Hippocampal formation (tissue), 2 donors: ENCODE results near the gene PLCL1.
"Not testable (repeated sequence)": the region's sequence is repeated elsewhere in the genome, so short reads cannot be mapped to it uniquely, and the experiment has no call there.

Experiments
- DNase-seq, 2 donors: peaks; one replicate each; lab custom pipeline; 2025; lab: John Stamatoyannopoulos, UW

The PLCL1 gene

DNA sequence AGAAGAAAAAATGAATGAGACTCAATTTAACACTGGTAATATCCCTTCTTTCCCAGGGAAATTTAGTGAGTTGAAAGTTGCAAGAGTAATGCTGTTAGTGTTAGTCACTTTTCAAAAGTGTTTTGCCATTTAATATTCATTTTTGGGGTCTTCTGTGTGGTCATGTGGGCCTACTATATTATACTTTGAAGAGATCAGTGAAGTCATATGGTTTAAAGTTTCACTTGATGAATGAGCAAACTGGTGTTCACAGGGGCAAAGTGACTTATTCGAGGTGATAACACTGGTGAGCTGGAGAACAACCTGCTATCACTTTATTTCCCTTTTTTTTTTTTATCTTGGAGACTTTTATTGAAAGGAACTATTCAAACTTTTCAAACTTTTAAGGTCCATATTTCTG is 196.0 kb downstream of the PLCL1 start:
- no peak for DNase-seq

DNA sequence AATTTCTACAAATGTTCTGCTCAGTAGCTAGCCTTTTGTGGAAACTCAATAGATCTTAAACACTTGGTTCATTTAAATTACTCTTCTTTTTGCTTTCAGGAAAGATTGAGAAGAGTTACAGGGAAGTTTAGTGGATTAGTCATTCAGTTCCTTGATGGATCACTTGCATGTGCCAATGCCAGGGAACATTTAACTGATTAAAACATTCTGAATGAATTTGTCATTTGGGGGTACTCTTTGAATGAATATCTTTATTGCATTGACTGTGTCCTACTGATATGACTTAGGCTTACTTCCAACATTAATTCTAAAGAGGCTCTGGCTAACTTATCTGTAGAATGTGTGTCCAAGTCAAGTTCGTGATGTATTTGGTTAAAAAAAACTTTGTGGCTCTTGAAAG is 199.8 kb downstream of the PLCL1 start:
- no peak for DNase-seq

DNA sequence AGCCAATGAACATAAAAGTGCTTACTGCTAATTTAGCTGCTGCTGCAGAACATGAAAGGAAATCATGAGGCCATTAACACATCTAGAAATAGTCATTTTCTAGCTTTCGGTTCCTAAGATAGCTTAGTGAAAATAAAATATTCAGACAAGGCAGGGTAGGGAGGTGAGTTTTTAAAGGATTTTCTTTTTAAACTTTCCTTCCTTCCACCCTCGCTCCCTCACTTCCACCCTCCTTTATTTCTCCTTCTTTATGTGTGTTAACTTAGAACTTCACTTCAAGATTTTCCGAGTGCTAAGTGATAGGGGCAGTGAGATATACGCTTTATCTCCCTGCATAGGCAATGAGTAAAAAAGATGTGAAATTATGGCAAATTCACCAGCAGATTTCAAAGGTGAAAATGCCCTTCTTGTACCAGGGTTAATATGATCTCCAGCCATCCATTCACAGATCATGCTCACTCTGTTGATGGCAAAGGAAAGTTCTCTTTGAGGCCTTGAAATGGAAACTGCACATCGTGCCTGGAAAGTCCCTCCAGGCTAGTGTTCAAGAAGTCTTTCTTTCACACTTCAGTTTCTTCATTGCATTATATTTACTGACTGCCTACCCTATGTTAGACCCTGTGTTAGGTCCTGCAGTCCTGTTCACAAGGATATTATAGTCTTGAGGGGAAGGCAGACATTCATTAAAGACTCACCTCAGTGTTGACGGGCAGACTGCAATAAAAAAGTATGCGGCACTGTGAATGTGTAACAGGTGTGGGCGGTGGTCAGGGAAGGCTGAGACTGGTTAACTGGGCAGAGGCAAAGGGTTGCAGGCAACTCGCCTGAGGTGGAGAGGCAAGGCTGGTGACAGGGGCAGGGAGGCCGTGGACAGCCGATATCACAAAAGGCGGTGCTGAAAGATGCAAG is 200.8 kb downstream of the PLCL1 start:
- DNase-seq, result no peak

DNA sequence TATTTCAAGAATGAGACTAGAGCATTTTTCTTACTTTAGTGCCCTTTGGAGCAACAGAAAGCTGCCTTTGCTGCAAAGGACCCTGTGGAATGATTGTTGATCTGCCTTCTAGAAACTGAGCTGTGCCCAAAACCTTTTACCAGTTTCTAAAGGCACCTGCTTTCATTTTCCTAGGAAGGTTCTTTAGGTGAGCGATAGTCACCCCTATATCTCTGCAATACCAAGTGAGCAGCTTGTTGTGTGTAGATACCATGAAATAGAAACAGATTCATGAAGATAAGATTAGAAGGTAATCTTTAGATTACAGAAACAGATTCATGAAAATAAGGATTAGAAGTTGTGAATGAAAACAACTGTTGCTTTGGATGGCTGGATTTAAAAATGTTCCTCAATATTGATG is 202.3 kb downstream of the PLCL1 start:
- DNase-seq, result no peak

DNA sequence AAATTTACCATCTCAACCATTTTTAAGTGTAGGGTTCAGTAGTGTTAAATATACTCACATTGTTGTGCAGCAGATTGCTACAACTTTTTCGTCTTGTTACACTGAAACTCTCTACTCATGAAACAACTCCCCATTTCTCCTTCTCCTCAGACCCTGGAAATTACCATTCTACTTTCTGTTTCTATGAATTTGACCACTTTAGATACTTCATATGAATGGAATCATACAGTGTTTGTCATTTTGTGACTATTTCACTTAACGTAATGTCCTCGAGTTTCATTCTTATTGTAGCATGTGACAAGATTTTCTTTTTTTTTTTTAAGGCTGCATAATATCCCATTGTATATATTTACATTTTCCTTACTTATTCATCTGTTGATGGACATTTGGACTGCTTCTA is 203.8 kb downstream of the PLCL1 start:
- no peak for DNase-seq

DNA sequence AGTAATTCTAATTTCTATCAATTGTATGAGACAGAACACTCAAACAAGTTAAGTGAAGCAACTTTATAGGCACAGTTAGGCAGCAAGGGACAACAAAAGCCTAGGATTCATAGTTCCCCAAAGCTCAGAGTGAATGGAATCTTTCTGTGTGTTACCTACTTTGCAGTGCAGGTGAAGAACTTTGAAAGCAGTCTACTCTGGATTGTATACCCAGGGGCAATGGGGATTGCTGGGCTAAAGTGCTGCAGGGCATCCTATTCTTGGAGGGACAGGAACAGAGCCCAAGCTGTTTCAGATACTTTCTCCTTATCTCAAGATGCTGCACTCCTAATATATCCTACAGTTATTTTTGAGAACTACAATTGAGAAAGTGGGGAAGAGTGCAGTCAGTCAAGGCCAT is 207.6 kb downstream of the PLCL1 start:
- no peak for DNase-seq

DNA sequence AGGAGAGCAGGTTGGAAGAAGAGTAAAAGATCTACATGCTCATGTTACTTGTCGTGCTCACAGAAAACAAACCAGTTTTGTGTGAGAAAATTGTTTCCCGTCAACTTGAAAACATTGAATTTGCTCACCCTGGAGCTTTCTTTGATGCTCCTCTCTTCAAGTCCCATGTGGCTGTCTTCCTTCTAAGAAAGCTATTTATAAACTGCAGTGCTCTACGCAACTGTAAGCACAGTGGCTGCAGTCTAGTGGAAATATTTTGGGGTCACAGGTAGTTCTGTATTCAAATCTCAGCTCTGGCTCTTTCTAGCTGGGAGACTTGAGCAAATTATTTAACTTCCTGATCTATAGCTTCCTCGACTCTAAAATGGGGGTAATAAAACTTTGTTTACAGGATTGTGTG is 211.8 kb downstream of the PLCL1 start:
- no peak for DNase-seq

DNA sequence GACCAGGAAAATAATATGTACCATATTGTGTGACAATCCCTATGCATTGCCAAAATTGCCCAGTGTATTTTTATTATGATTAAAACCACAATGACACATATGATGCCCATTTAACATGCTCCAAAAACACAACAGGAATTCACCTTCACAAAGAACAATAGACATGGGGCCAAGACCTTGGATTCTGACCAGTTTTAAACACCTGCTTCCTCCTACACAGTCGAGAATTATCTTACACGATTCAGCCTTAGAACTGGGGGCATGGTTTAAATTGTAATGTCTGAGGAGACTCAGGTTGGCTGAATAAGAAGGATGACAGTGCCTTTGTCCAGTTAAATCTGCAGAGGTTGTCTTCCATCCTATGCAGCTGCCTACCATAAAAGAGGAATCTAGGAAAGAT is 212.7 kb downstream of the PLCL1 start:
- no peak for DNase-seq

DNA sequence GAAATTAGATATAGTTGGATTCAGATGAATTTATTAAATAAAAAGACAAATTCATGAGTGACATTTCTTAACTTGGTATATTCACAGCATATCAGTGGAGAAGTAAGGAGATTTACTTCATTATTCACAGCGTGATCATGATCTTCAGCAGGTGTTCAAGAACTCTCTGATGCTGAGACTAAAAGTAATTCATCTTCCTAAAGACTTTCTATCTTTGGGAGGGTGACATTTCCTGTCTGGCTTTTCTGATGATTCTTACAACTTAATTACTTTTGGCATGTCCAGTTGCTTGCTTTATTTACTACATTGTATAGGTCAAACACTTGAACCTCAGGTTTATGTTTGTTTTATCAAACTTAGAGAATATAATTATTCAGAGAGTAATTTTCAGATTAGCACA is 224.6 kb downstream of the PLCL1 start:
- DNase-seq, result no peak

DNA sequence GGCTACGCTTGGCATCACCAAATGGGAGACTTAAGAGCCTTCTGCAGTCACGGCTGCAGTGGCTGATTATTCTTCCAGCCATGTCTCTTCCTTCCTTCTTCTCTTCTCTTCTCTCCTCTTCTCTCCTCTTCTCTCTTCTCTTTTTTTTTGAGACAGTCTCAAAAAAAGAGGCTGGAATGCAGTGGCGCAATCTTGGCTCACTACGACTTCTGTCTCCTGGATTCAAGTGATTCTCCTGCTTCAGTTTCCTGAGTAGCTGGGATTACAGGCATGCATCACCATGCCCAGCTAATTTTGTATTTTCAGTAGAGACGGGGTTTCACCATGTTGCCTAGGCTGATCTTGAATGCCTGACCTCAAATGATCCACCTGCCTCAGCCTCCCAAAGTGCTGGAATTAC is 225.2 kb downstream of the PLCL1 start:
- DNase-seq, result not testable (repeated sequence)

DNA sequence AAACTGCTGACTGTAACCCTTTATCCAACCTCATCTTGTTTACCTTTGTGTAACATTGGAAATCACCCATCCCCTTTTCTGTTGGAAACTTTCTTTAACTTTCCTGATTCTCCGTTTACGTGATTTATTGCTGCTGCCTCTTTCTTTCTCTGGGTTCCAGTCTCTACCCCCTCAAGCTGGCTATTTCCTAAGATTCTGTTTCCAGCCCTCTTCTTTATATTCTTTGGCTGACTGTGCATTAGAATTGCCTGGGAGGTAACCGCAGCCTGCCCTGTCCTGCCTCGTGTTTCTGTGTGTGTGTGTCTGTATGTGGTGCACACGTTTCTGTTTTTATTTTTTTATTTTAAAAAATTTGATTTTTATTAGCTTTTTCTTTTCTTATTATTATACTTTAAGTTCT is 229.2 kb downstream of the PLCL1 start:
- DNase-seq, result no peak

DNA sequence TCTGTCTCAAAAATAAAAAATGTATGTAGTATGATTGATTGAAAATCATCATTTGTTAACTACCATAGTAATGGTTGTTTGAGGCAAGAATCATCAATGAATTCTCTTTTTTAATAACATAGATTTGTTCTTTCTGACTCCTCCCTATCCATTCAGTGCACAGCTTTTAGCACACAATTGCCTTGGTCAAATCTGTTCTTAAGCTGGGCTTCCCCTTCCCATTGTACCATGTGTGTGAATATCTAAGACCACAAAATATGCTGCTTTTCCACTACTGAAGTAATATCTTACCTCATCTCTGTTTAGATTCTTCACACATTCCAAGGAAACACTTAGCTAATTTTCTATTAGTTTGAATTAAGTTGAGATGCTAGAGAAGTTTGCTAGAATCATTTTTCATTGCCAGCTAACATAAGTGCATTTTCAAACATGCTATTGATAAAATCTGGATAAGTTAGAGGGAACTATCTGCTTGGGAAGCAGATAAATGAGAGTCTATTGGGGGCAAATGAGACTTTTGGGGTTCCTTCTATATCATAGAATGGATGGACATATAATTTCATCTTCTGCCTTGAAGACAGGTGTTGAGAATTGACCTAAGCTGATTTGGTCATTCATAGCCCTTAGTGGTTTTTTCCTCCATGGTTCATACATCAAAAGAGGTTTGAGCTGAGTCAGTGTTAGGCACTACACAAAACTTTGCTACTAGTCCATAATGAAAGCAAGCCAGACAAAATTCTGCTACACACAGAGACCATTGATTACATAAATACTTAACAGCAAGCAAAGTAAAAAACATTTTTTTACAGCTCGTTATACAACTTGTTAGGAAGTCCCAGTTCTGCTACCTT is 231.9 kb downstream of the PLCL1 start:
- no peak for DNase-seq

DNA sequence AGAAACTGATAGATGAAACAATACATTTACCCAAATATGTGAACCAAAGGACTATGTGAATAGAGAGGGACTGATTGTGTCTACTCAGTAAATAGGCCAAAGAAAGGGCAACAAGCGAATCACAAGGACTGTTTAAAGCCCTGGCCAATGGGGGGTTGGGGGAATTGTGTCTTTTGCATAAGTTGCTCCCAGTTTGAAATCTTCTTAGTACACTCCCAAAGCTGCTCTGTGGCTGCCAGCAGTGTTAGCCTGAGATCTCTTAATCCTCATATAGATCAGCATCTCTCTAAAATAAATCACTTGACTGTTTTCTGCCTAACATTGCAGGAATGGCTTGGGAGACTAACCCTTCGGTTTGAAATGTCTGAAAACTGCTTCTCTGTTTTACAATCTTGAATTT is 236.4 kb downstream of the PLCL1 start:
- DNase-seq, result no peak

DNA sequence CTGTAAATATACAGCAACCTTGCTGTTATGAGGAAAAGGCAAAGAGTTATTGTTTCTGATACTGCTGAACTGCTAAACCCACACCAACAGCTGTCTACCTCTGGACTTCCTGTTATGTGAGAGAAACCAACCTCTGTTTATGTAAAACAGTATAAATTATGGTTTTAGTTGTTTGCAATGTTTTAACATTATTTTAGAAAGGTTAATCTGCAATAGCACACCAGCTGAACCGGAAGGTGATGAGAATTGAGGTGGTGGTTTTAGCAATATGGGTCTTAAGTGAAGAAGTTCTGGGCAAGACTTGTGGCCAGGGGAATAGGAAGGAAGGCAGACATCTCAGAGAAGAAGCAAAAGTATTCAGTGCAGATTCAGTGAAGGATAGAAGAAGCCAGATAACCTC is 237.8 kb downstream of the PLCL1 start:
- no peak for DNase-seq

DNA sequence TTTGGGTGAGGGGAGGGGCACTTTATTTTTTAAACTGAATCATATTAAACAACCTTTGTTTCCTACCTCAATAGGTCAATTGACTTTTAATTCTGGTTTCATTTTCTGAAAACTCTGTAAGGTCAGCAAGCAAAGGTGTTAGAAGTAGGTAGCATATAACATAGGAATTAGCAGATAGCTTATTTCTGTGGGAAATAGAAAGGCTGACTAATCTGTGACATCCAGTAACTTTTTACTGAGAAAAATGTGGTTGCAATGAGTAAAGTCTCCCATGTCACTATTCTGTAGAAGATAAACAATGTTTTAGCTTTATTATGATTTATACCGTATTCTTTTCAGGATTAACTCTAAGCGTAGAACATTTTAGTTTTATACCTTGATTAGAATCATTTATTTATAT is 240.4 kb downstream of the PLCL1 start:
- DNase-seq, result no peak

DNA sequence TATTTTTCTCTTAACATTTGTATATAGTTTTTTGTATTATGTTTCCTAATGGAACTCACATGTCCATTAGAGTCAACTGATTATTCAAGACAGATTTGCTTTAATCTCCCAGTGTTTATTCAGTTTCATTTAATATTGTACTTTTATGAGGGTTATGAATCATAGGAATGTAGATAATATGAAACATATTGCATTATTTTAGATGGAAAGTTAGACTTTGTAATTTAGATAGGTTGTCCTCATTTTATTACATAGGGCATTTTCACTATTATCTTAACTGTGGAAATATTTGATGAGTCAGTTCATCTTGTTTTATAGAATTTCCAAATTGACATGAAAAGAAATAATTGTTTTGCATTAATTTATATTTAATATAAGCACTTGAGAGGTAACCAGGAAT is 240.8 kb downstream of the PLCL1 start:
- no peak for DNase-seq

DNA sequence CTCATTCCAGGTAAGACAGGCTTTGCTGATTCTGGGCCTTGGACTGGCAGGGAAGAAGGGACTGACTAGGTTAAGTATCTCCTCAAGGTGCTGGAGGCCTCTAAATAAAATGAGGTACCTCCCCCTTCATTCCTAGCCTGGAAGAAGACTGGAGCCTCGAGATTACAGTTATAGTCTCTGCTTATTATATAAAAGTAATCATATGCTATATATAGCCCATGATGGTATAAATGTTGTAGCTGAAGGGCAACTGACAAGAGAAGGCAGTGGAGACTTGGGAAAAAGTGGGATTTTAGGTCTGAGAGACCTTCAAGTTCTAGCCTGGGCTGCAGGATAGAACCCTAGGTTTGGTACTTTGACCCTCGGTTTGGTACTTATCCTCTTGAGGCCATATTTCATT is 248.3 kb downstream of the PLCL1 start:
- DNase-seq, result no peak

DNA sequence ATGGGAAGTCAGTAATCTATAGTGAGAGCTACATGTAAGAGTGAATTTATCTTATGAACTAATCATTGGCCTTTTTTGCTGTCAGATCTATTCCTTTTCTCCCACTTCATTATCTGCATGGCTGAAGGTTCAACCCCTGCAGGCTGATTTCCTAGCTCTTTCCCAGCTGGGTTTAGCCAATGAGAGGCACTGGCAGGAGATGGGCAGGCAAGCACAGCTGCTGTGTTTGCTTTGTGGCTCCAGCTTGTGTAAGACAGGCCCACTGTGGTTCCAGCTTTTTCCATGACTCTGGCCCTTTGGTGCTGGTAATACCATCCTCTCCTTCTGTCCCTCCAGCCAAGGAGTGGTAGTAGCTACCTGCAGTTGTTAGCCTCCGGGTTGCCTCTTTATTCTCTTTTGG is 248.8 kb downstream of the PLCL1 start:
- no peak for DNase-seq

DNA sequence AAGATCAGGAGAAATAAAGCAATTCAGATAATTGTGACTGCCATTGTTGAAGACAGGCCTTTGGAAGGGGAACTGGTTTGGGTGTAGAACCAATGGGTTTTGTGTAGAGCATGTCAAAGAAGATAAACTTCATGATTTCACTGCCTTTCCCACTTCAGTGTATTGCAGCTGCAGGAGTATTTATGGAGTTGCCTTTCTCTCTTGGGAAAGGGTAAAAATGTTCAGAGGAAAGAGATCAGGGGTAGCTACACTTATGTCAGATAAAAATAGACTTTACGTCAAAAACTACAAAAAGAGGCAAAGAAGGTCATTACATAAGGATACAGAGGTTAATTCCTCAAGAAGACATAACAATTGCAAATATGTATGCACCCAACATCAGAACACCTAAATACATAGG is 249.4 kb downstream of the PLCL1 start:
- DNase-seq, result no peak

DNA sequence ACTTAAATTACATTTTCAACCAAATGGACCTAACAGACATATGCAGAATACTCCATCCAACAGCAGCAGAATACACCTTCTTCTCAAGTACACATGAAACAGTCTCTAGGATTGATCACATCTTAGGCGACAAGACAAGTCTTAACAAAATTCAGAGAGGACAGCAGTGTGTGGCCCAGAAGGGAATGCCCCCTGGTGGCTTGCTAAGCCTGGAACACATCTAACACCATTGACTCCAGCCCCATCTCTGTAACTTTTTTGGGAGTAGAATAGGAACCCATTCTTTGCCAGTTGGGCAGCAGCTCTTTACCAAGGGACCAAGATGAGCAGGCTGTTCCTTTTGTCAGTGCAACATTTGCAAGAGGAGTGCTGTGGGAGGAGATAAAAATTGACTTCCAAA is 249.9 kb downstream of the PLCL1 start:
- peak in 1 of 2 donors; percentile 14 for DNase-seq

DNA sequence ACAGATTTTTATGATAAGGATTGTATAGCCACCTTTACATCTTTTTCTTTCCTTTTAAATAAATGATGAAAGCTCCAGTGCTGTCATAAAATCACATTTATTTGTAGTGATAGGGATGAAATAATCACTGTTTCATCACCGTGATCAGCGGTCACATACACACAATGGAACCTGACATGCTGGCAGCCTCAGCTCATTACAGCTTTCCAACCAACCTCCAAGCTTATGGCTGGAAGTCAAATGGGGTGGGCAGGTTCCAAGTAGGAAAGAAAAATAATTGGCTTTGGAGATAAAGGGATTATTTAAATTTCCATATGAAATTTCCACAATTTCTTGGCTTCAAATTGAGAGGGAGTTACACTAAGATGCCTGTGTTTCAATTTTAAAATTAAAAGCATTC is 251.3 kb downstream of the PLCL1 start:
- no peak for DNase-seq

DNA sequence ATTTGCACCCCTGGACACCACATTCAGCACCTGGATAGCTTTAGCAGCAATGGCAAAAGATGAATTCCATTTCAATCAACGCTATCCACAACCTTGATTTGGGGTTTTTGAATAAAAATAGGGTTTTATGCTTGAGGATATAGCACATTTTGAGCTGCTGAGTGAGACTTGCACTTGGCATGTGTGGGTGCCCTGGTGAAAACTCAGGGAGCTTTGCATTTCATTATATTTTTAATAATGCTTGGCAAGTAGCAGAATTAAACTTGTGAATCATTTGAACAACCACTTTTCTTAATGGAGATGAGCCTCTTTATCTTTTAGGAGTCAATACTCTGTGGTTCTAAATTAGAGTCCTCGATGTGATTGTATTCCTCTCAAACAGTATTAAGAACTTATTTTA is 252.4 kb downstream of the PLCL1 start:
- DNase-seq, result no peak

DNA sequence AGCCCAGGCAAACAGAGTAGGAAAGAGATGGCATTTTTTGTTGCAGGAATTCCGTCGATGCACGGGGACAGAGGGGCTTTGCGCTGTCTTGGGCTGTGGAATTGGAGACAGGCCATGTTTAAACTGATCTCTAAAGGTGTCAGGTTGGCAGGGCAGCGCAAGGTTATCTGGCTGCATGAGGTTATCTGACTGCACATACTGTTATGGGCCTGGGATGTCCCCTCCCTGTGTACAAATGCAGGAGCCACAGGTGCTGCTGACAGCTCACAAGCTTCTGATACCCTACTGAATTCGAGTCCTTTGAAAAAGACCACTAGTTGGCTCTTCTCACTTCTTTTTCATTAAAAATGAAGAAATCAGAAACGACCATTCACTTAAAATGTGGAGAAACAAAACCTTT is 255.4 kb downstream of the PLCL1 start:
- no peak for DNase-seq
